NB4 (cell line): ENCODE data around the gene SGCB.

Source experiments
- DNase-seq: peaks from one replicate; pipeline ENCODE4 v3.0.0; 2010; ENCODE audit warnings: low read depth
- H3K4me3 ChIP-seq: one replicate; pipeline ENCODE4 v1.5.1; 2011; ENCODE audit warnings: mild to moderate bottlenecking, low read depth, low read length, moderate library complexity
- CTCF ChIP-seq: IDR thresholded peaks from one replicate; pipeline ENCODE4 v1.5.1; 2012; ENCODE audit warnings: low read depth, low read length
- MYC ChIP-seq: IDR thresholded peaks from 2 replicates; pipeline ENCODE4 v1.6.1; 2011; ENCODE audit warnings: low read depth, low read length
- POLR2A ChIP-seq: IDR thresholded peaks from 2 replicates; pipeline ENCODE4 v1.6.1; 2011; ENCODE audit warnings: mild to moderate bottlenecking; ENCODE audit not compliant: insufficient read length; ENCODE audit errors: extremely low read depth
- TF ChIP-seq, protein P1 (sequence below): IDR thresholded peaks from 2 replicates; pipeline ENCODE4 v1.6.1; 2011; ENCODE audit warnings: low read depth, low read length

Gene SGCB

DNA sequence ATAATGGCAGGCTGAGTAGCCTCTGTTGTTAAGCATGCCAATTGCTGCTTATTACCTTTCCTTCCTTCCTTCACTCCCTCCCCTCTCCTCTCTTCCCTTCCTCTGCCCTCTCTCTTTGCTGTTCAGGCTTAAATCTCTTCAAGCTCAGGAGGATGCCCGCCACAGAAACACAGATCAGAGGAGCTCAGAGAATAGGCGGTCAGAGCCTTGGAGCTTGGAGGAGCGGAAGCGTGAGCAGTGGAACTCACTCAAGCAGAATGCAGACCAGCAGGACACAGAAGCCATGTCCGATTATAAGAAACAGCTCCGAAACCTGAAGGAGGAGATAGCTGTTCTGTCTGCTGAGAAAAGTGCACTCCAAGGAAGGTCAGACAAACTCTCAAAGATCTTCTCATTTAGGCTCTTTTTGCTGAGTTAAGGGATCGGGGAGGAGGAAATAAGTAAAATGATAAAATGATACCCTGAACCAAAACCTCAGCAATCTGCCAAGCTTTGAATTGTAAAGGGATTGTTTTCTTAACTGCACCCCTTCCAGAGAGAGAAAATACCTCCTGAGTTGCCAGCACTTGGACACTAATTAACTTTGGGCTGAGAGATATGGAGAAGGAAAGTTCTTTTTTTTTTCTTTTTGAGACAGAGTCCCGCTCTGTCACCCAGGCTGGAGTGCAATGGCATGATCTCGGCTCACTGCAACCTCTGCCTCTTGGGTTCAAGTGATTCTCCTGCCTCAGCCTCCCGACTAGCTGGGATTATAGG lies 33.9 kb upstream of the SGCB start:
- no peak for DNase-seq
- no peak overlapping the region for H3K4me3 ChIP-seq
- TF ChIP-seq MYC (no peak), POLR2A (no peak), CTCF (no peak)
- TF ChIP-seq, protein P1, sequence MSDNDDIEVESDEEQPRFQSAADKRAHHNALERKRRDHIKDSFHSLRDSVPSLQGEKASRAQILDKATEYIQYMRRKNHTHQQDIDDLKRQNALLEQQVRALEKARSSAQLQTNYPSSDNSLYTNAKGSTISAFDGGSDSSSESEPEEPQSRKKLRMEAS = no peak

DNA sequence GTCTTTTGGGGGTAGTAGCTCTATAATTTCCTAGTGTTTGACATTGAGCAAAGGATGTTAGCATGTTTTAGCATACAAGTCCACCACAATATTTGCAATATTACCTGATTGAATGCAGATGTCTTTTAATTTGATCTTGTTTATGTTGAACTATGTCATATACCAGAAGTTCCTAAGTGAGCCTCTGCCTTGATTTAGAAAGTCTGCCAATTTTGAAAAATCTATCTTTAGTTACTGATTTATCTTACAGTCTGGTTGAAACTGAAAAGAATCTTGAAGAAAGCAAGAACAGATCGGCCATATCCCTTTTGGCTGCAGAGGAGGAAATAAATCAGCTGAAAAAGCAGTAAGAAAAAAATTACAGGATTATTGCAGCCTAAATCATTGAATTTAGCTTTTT lies 31.5 kb upstream of the SGCB start:
- TF ChIP-seq MYC (no peak), CTCF (no peak), POLR2A (no peak)
- TF ChIP-seq, protein P1 = no peak
- no peak for DNase-seq
- no peak overlapping the region for H3K4me3 ChIP-seq

GRCh38 chr4:52059372-52059771 lies 21.3 kb upstream of the SGCB start:
- H3K4me3 ChIP-seq = no peak overlapping the region
- DNase-seq = no peak
- TF ChIP-seq, protein P1 = no peak
- TF ChIP-seq MYC = no peak
- no peak for TF ChIP-seq CTCF
- TF ChIP-seq POLR2A = no peak

DNA sequence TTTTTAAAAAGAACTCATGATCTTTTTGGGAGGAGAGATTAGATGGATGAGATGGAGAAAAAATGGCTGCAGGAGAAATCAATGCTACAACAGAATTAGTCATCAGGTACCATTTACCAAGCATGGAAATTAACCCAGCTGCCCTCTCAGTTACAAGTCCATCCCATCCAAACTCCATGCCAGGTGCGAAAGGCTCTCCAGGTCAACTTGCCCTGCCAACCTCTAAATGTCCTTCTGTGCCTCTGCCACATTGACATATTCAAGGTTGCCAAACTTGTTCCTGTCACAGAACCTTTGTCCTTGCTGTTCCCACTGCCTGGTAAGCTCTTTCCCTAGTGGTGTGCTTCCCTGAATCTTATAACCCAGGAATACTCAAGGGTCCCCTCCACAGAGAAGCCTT lies 20.2 kb upstream of the SGCB start:
- no peak for DNase-seq
- no peak overlapping the region for H3K4me3 ChIP-seq
- TF ChIP-seq CTCF (no peak), MYC (no peak), POLR2A (no peak)
- TF ChIP-seq, protein P1 = no peak

DNA sequence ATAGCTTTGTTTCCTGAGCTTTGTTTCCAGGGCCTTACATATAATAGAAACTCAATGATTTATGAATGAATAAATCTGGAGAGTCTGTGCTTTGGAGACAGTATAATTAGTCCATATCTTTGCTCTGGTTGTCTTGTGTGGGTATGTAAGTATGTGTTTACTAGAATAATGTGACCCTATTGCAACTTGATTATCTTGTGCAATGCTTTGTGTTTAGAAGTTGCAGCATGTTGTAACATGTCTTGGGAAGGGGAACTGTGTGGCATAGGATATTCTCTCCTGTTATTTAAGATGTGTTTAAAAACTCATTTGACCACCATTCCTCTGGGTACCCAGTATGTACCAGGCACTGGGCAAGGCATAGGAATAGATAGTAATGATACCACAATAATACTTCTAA lies 19.1 kb upstream of the SGCB start:
- H3K4me3 ChIP-seq = no peak overlapping the region
- no peak for DNase-seq
- TF ChIP-seq MYC = no peak
- no peak for TF ChIP-seq POLR2A
- TF ChIP-seq CTCF = no peak
- TF ChIP-seq, protein P1 = no peak
